NCI-H2227 treated with DMSO at 0.1 percent for 48 hours (cell line): ENCODE data around the gene PCDHGB1.
A peak's percentile ranks its signal among the peaks of the same experiment; 100 is the strongest.
"Not testable (repeated sequence)": the region's sequence is repeated elsewhere in the genome, so short reads cannot be mapped to it uniquely, and the experiment has no call there.

ENCODE experiments used
- DNase-seq: peaks from one replicate; lab custom pipeline; 2025; lab: John Stamatoyannopoulos, UW

PCDHGB1 gene

DNA sequence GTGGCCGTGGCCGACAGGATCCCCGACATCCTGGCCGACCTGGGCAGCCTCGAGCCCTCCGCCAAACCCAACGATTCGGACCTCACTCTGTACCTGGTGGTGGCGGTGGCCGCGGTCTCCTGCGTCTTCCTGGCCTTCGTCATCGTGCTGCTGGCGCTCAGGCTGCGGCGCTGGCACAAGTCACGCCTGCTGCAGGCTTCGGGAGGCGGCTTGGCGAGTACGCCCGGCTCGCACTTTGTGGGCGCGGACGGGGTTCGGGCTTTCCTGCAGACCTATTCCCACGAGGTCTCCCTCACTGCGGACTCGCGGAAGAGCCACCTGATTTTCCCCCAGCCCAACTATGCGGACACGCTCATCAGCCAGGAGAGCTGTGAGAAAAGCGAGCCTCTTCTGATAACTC, 3.9 kb upstream of the PCDHGB1 start:
- not testable (repeated sequence) for DNase-seq

DNA sequence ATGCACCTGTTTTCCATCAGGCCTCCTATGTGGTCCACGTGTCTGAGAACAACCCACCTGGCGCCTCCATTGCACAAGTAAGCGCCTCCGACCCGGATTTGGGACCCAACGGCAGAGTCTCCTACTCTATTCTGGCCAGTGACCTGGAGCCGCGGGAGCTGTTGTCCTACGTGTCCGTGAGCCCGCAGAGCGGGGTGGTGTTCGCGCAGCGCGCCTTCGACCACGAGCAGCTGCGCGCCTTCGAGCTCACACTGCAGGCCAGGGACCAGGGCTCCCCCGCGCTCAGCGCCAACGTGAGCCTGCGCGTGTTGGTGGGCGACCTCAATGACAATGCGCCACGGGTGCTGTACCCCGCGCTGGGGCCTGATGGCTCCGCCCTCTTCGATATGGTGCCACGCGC, 1.7 kb downstream of the PCDHGB1 start:
- no peak for DNase-seq

DNA sequence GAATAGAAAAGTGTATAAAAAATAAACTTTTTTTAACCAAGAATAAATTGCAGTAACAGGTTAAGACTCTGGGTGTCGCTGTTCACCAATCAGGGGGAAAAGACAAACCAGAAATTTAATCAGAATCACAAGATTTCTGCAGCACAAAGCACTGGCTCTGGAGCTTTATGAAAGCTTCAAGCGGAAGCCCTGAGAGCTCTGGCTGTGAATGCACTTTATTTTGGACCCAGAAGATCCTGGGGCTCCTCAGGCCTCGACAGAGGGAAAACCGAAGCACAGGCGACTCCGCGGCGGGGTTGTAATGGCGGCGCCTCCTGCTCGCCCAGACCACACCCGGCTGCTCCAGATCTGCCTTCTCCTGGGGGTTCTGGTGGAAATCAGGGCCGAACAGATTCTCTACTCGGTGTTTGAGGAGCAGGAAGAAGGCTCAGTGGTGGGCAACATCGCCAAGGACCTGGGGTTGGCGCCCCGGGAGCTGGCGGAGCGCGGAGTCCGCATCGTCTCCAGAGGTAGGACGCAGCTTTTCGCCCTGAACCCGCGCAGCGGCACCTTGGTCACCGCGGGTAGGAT, 5.1 kb downstream of the PCDHGB1 start, which contains the start of gene PCDHGA4:
TSS of gene PCDHGA4 (plus strand) at position 122 of the 570 bp plus-strand sequence. CDS start at position 209, 87 bp downstream.
- DNase-seq, result no peak

DNA sequence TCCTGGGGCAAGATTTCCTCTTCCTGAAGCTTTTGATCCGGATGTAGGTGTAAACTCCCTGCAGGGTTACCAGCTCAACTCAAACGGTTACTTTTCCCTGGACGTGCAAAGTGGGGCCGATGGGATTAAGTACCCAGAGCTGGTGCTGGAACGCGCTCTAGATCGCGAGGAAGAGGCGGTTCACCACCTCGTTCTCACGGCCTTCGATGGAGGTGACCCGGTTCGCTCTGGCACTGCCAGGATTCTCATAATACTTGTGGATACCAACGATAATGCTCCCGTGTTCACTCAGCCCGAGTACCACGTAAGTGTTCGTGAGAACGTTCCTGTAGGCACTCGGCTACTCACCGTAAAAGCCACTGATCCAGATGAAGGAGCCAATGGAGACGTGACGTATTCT, 5.7 kb downstream of the PCDHGB1 start:
- no peak for DNase-seq

- DNase-seq, result no peak
Observed at GRCh38 chr5:141356133-141356532, 6.2 kb downstream of the PCDHGB1 start.

- no peak for DNase-seq
Observed at GRCh38 chr5:141356950-141357349, 7.1 kb downstream of the PCDHGB1 start.

- no peak for DNase-seq
Observed at GRCh38 chr5:141359790-141360426, 10.0 kb downstream of the PCDHGB1 start, which contains the start of gene PCDHGB2. Gene PCDHGB2, plus strand, starts transcription at chr5:141359994. Its CDS starts 142 bp downstream, at chr5:141360136.

DNA sequence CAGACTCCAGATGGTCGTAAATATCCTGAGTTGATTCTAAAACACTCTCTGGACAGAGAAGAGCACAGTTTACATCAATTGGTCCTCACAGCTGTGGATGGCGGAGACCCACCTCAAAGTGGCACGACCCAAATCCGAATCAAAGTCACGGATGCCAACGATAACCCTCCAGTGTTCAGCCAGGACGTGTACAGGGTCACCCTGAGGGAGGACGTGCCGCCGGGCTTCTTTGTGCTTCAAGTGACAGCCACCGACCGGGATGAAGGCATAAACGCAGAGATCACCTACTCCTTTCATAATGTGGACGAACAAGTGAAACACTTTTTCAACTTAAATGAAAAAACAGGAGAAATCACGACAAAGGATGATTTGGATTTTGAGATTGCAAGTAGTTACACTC, 10.8 kb downstream of the PCDHGB1 start:
- DNase-seq, result no peak

DNA sequence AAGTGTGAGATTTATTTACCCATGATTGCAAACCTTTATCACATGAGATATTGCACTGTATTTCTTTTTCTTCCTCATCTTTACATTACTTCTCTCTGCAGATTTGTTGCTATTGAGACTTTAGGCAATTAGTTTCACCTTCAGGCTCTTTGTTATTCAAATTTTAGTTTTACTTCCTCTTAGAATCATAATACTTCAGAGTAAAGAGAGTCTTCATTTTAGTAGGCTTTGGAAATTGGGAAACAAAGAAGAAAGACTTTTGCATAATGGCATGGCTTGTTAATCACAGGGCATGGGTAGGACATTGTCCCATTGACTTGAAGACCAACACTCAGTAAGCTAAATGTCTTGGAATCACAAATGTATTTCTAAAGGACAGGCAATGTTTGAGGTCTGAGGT, 12.8 kb downstream of the PCDHGB1 start:
- DNase-seq, result no peak

- DNase-seq, result no peak
Observed at GRCh38 chr5:141363952-141364660, 14.2 kb downstream of the PCDHGB1 start, which contains the start of gene PCDHGA5. Gene PCDHGA5, plus strand, starts transcription at chr5:141364162. Its CDS starts 169 bp downstream, at chr5:141364331.

DNA sequence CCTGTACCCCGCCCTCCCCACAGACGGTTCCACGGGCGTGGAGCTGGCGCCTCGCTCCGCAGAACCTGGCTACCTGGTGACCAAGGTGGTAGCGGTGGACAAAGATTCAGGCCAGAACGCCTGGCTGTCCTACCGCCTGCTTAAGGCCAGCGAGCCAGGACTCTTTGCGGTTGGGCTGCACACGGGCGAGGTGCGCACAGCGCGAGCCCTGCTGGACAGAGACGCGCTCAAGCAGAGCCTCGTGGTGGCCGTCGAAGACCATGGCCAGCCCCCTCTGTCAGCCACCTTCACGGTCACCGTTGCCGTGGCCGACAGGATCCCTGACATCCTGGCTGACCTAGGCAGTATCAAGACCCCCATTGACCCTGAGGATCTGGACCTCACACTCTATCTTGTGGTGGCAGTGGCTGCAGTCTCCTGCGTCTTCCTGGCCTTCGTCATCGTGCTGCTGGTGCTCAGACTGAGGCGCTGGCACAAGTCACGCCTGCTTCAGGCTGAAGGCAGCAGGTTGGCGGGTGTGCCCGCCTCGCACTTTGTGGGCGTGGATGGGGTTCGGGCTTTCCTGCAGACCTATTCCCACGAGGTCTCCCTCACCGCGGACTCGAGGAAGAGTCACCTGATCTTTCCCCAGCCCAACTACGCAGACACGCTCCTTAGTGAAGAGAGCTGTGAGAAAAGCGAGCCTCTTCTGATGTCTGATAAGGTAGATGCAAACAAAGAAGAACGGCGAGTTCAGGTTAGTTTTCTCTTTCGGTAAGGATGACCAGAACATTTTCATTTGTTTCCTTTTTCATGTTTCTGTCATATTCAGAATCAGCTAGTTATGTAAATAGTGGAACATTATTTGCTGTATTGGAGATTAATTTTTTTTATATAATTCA, 16.4 kb downstream of the PCDHGB1 start:
- DNase-seq, result no peak

- no peak for DNase-seq
Observed at GRCh38 chr5:141369994-141370848, 20.3 kb downstream of the PCDHGB1 start, which contains the start of gene PCDHGB3. Gene PCDHGB3, plus strand, starts transcription at chr5:141370242. Its CDS starts 153 bp downstream, at chr5:141370395.

DNA sequence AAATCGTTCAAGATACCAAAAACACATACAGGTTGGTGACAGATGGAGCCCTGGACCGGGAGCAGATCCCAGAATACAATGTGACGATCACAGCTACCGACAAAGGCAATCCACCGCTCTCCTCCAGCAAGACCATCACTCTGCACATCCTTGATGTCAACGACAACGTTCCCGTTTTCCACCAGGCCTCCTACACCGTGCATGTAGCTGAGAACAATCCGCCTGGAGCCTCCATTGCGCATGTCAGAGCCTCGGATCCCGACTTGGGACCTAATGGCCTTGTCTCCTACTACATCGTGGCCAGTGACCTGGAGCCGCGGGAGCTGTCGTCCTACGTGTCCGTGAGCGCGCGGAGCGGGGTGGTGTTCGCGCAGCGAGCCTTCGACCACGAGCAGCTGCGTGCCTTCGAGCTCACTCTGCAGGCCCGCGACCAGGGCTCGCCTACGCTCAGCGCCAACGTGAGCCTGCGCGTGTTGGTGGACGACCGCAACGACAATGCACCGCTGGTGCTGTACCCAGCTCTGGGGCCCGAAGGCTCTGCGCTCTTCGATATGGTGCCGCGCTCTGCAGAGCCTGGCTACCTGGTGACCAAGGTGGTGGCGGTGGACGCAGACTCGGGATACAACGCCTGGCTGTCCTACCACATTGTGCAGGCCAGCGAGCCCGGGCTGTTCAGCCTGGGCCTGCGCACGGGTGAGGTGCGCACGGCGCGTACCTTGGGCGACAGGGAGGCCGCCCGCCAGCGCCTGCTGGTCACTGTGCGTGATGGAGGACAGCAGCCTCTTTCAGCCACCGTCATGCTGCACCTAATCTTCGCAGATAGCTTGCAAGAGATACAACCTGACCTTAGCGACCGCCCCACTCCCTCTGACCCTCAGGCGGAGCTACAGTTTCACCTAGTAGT, 21.9 kb downstream of the PCDHGB1 start:
- DNase-seq, result no peak

- DNase-seq, result no peak
Observed at GRCh38 chr5:141373673-141374317, 23.9 kb downstream of the PCDHGB1 start, which contains the start of gene PCDHGA6. Gene PCDHGA6, plus strand, starts transcription at chr5:141373891. Its CDS starts 193 bp downstream, at chr5:141374084.

- DNase-seq, result no peak
Observed at GRCh38 chr5:141374627-141375026, 24.7 kb downstream of the PCDHGB1 start.

GRCh38 chr5:141375444-141376155, 25.7 kb downstream of the PCDHGB1 start:
- not testable (repeated sequence) for DNase-seq

DNA sequence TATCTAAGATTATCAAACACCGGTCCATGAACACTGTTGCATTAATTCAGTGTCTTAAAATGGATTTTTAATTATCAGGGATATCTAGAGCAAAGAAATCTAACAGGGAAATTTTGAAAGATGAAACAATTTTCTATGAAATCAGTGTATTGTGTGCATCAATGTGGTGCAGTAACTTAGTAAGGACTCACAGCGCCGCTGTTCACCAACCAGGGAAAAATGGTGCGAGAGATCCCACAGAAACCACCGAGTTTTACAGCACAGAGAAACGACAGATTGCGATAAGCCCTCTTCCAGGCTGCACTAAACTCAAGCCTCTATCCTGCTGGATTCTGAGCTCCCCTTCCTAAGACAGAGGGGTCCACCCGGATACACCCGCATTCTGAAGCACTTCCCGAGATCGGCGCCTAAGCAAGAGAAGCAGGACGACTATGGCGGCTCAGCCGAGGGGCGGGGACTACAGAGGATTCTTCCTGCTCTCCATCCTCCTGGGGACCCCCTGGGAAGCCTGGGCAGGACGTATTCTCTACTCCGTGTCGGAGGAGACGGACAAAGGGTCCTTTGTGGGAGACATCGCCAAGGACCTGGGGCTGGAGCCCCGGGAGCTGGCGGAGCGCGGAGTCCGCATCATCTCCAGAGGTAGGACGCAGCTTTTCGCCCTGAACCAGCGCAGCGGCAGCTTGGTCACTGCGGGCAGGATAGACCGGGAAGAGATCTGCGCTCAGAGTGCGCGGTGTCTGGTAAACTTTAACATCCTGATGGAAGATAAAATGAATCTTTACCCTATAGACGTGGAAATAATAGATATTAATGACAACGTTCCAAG, 32.8 kb downstream of the PCDHGB1 start, which contains the start of gene PCDHGA7:
TSS of gene PCDHGA7 (plus strand) at position 274 of the 826 bp plus-strand sequence. CDS start at position 432, 158 bp downstream.
- peak; percentile 60 for DNase-seq
